Ramos (cell line): ENCODE measurements around the gene ARVCF.

ENCODE experiments used
- in situ Hi-C: fragments of 300-500 bp; cut with MboI; formaldehyde crosslinking; loops from one replicate; pipeline ENCODE4 v1.14.3; 2022; ENCODE audit warnings: low sequenced_read_pairs; ENCODE audit not compliant: unreplicated experiment

The ARVCF gene

GRCh38 chr22:20054485-20054884 lies 37.9 kb upstream of the ARVCF start:
- in situ Hi-C loops: no loop called here

GRCh38 chr22:20054034-20054427 lies 37.4 kb upstream of the ARVCF start:
- in situ Hi-C loops: no loop called here

DNA sequence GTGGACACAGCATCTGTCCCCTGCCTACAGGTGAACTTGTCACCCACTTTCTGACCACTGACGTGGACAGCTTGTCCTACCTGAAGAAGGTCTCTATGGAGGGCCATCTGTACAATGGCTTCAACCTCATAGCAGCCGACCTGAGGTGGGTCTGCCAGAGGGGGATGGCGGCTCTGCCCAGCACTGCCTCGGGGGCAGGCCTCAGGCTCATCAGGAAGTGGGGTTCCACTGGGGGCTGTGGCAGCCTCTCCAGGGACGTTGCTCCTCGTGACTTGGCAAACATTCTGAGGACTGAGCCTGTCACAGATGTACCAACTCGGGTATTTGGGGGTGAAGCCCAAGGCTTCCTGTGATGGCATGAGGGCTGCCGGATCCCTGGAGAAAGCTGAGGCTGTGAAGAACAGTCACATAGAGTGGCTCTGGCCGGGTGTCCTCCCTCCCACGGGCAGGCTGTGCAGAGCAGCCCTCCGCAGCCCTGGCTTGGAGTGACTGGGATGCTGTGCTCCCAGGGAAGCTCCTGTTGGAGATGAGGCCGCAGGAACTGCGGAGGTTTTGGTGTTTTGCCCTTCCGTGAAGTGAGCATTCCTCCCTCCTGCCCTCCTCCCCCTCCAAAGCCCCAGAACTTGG lies 36.9 kb upstream of the ARVCF start:
- in situ Hi-C loops: no loop called here

DNA sequence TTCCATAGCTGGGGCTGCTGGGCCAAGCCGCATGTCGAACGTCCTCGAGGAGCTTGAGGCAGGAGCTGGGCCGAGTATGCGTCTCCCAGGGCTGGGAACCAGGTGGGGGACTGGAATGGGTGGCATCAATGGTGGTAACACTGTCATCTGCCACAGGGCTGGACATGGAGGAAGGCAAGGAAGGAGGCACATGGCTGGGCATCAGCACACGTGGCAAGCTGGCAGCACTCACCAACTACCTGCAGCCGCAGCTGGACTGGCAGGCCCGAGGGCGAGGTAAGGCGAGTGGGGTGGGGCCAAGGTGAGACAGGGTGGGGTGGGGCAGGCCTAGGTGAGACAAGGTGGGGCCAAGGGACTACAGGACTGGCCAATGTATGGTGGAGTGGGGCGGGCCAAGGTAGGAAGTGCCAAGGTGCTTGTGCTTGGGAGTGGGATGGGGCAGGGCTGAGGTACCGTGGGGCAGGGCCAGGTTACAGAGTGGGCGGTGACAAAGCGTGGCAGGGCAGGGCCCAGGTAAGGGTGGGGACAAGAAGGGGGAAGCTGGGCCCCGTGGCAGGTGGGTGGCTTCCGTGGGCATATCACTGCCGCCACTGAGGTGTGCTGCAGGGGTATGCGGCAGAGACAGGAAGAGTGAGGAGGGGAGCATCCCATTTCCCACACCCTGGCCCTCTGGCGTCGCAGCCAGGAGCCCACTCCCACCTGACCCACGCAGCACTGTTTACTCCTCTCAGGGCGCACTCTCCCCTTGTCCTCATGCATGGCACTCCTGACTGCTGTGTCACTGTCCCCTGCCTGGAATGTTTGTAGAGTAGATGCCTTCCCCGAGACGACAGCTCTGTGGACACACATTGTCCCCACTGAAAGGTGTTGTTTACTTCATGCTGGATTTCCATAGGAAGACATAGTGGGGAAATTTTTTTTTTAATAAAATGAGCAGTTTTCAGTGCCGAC lies 36.0 kb upstream of the ARVCF start:
- in situ Hi-C loops: no loop called here

GRCh38 chr22:20051927-20052308 lies 35.3 kb upstream of the ARVCF start:
- in situ Hi-C loops: no loop called here

DNA sequence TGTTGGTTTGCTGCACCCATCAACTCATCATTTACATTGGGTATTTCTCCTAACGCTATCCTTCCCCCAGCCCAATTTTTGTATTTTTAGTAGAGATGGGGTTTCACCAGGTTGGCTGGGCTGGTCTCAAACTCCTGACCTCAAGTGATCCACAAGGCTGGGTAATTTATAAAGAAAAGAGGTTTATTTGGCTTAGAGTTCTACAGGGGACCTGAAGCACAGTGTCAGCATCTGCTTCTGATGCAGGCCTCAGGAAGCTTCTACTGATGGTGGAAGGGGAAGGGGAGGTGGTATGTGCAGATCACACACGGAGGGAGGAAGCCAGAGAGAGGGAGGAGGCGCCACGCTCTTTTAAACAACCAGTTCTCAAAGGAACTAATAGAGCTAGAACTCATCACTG lies 30.1 kb upstream of the ARVCF start:
- in situ Hi-C loops: no loop called here

- in situ Hi-C loops: no loop called here
Observed at GRCh38 chr22:20044495-20045151, 28.0 kb upstream of the ARVCF start.

- in situ Hi-C loops: no loop called here
Observed at GRCh38 chr22:20043997-20044342, 27.3 kb upstream of the ARVCF start.

- in situ Hi-C loops: no loop called here
Observed at GRCh38 chr22:20043057-20043996, 26.7 kb upstream of the ARVCF start.

GRCh38 chr22:20040327-20041200 lies 23.9 kb upstream of the ARVCF start:
- in situ Hi-C loops: no loop called here

DNA sequence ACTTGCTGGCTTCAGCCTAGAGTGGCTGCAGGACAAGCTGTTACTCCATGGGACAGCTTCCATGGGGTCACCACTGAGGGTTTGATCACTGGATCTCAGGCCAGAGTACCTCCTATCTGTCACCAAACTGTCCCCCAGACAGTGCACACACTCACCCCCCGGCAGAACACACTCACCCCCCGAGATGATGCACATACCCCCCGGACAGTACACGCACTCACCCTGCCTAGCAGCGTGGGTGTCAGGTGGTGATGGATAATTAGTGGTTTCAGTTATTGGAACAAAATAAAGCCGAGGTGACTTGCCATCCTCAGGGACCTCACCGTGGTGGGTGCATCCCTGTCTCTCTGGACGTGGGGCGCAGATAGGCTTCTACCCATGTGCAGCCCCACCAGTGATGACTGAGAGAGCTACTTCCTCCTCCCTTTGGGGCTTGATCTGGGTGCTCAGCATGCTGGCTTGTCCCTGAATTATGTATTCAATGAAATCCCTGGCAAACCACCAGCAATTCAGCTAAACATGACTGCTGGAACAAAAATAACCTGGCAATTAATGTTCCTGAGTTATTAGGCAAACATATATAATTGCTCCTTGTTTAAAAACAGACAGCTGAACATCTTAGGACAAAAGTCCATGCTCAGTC lies 23.2 kb upstream of the ARVCF start:
- in situ Hi-C loops: no loop called here

GRCh38 chr22:20038574-20038973 lies 22.0 kb upstream of the ARVCF start:
- in situ Hi-C loops: no loop called here

- in situ Hi-C loops: no loop called here
Observed at GRCh38 chr22:20037419-20037818, 20.8 kb upstream of the ARVCF start.

DNA sequence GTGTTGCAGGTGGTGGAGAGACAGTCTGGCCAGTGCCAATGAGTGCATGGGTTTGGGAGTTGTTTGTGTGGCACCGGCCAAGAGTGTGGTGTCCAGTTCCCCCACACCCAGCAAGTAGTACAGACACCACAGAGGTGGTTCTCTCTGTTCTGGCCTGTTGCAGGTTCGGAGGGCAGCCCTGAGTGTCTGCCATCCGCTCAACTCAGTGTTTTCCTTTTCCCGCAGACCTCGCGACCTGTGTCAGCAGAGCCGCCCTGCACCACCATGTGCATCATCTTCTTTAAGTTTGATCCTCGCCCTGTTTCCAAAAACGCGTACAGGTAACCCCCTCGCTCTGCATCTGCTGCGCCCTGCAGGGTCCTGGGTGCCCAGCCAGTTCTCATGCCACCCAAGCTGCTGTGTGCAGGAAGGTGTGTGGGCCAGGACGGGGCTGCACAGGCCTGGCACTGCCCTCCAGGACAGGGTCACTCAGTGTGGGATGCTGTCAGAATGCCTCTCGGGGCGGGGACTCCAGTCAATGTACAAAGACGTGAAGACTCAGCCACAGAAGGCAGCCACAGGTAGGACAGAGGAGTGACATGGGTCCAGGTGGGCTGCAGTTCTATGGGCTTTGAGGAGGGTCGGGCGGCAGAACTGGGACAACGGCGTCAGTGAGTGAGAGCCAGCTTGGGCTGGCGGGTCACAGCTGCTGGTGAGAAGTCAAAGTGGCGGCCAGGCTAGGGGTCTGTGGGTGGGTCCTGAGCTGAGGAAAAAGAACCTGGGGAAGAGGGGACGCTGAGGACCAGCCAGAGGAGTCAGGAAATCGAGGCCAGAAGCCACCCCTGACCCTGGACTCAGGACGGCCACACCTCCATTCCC lies 20.1 kb upstream of the ARVCF start:
- in situ Hi-C loops: no loop called here

DNA sequence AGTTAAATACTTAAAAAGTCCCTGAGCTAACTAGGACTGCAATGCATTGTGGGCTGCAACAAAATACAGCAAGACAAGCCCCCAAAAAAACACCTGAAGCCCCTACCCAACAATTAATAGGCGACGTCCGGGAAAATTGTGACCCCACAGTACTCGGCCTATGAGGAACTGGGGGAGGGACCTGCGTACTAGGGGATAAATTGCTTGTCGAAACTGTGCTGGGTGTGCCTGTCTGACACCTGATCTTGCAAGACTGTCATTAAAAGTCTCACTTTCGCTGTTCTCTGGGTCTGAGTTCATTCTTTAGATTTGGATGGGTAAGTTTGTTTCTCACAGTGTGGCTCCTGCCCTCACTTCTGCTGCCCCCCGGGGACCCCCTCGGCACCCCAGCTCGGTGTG lies 19.5 kb upstream of the ARVCF start:
- in situ Hi-C loops: no loop called here

DNA sequence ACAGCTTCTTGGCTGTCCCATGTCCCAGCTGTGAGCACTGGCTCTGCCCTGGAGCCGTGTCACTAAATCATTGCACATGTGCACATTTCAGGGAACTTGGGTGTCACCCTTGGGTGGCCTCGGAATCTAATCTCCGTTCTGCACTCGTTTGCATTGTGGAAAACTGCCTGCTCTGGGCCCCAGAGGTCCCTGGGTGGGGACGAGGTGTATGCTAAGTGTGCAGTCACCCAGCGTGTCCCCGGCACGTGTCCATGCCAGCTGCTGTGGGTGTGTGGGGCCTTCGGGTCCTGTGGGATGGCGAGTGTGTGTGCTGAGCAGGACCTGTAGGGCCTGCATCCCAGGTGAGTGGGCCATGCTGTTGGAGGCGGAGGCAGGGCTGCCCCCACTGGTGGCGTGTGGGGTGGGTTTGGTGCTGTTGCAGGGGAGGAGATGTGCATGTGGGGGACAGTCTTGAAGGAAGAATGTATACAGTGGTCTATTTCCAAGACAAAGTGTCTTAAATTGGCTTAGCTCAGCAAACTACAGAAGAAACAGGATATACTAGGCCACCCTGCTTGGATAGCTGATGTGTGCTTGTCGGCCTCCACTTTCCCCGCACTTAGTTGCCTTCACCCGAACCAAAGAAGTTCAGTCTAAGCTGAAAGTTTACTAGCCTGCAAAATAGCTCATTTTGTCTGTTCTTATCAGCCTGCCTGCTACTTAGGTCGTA lies 18.9 kb upstream of the ARVCF start:
- in situ Hi-C loops: no loop called here

GRCh38 chr22:20034143-20034542 lies 17.5 kb upstream of the ARVCF start:
- in situ Hi-C loops: no loop called here
